Effector memory CD4-positive, alpha-beta T cell (primary cell): ENCODE results near the gene KRTAP10-2.
"Not testable (repeated sequence)": the region's sequence is repeated elsewhere in the genome, so short reads cannot be mapped to it uniquely, and the experiment has no call there.

Experiments
- DNase-seq, 3 donors: peaks; one replicate each; pipeline ENCODE4 v3.0.0-alpha.2; 2020
- H3K27ac ChIP-seq: 2 replicates; pipeline ENCODE4 v1.7.0; 2013; ENCODE audit warnings: mild to moderate bottlenecking, low read length, moderate library complexity; ENCODE audit not compliant: insufficient read depth, poor library complexity, severe bottlenecking
- H3K27me3 ChIP-seq: replicated peaks from 2 replicates; pipeline ENCODE4 v1.7.0; 2013; ENCODE audit warnings: mild to moderate bottlenecking, low read length; ENCODE audit not compliant: insufficient read depth, control insufficient read depth, poor library complexity, severe bottlenecking
- H3K36me3 ChIP-seq: 2 replicates; pipeline ENCODE4 v1.7.0; 2013; ENCODE audit warnings: mild to moderate bottlenecking, low read length, moderate library complexity; ENCODE audit not compliant: control insufficient read depth, insufficient read depth
- H3K4me1 ChIP-seq: 2 replicates; pipeline ENCODE4 v1.7.0; 2013; ENCODE audit warnings: low read length, mild to moderate bottlenecking; ENCODE audit not compliant: control insufficient read depth, insufficient read depth, poor library complexity, severe bottlenecking
- H3K4me3 ChIP-seq: 2 replicates; pipeline ENCODE4 v1.7.0; 2013; ENCODE audit warnings: low read length, low read depth, mild to moderate bottlenecking; ENCODE audit not compliant: insufficient read depth, poor library complexity, severe bottlenecking
- H3K9me3 ChIP-seq: 2 replicates; pipeline ENCODE4 v1.7.0; 2013; ENCODE audit warnings: mild to moderate bottlenecking, low read length, moderate library complexity; ENCODE audit not compliant: control insufficient read depth
- total RNA-seq, 3 donors: gene quantifications; one replicate each; lab custom pipeline; 2026; lab: John Stamatoyannopoulos, UW

Gene KRTAP10-2
- total RNA-seq, result 0 reads per million in 3 donors

- no peak for DNase-seq
- no peaks in the 10 kb centered on the region for H3K9me3 ChIP-seq
- no peaks in the 10 kb centered on the region for H3K27me3 ChIP-seq
- H3K4me3 ChIP-seq, result no peak within 1 kb of the TSS
- H3K4me1 ChIP-seq, result peaks cover 9% of the 10 kb centered on the region
- no peaks in the 10 kb centered on the region for H3K36me3 ChIP-seq
- no peak within 1 kb of the TSS for H3K27ac ChIP-seq
Measured at GRCh38 chr21:44551340-44551961, at the start of gene KRTAP10-2. TSS of gene KRTAP10-2 (minus strand) at chr21:44551505. CDS start at chr21:44551458, 47 bp downstream.

- not testable (repeated sequence) for H3K27me3 ChIP-seq, H3K36me3 ChIP-seq, H3K4me1 ChIP-seq, DNase-seq, H3K27ac ChIP-seq, H3K9me3 ChIP-seq, H3K4me3 ChIP-seq
Measured at GRCh38 chr21:44601091-44601490, 49.8 kb upstream of the KRTAP10-2 start.

- not testable (repeated sequence) for H3K36me3 ChIP-seq, H3K27ac ChIP-seq, H3K27me3 ChIP-seq, H3K9me3 ChIP-seq, DNase-seq, H3K4me1 ChIP-seq, H3K4me3 ChIP-seq
Measured at GRCh38 chr21:44600118-44600978, 49.0 kb upstream of the KRTAP10-2 start, which contains the start of gene KRTAP10-7. TSS of gene KRTAP10-7 (plus strand) at chr21:44600597. CDS start at chr21:44600622, 25 bp downstream.

- H3K27me3 ChIP-seq, result no peaks in the 10 kb centered on the region
- no peak overlapping the region for H3K4me3 ChIP-seq
- no peak for DNase-seq
- H3K4me1 ChIP-seq, result no peaks in the 10 kb centered on the region
- no peak overlapping the region for H3K27ac ChIP-seq
- H3K9me3 ChIP-seq, result no peaks in the 10 kb centered on the region
- no peaks in the 10 kb centered on the region for H3K36me3 ChIP-seq
Measured at GRCh38 chr21:44599264-44600029, 48.1 kb upstream of the KRTAP10-2 start.

GRCh38 chr21:44598061-44598460 lies 46.8 kb upstream of the KRTAP10-2 start:
- no peaks in the 10 kb centered on the region for H3K4me1 ChIP-seq
- no peaks in the 10 kb centered on the region for H3K9me3 ChIP-seq
- no peaks in the 10 kb centered on the region for H3K36me3 ChIP-seq
- H3K27ac ChIP-seq, result no peak overlapping the region
- H3K4me3 ChIP-seq, result no peak overlapping the region
- no peaks in the 10 kb centered on the region for H3K27me3 ChIP-seq
- no peak for DNase-seq

GRCh38 chr21:44596068-44596725 lies 44.9 kb upstream of the KRTAP10-2 start:
- H3K9me3 ChIP-seq, result no peaks in the 10 kb centered on the region
- H3K4me1 ChIP-seq, result no peaks in the 10 kb centered on the region
- no peak overlapping the region for H3K27ac ChIP-seq
- no peak overlapping the region for H3K4me3 ChIP-seq
- H3K27me3 ChIP-seq, result no peaks in the 10 kb centered on the region
- no peaks in the 10 kb centered on the region for H3K36me3 ChIP-seq
- DNase-seq, result no peak

- DNase-seq, result no peak
- H3K4me1 ChIP-seq, result no peaks in the 10 kb centered on the region
- H3K36me3 ChIP-seq, result no peaks in the 10 kb centered on the region
- no peak overlapping the region for H3K27ac ChIP-seq
- H3K9me3 ChIP-seq, result no peaks in the 10 kb centered on the region
- H3K27me3 ChIP-seq, result no peaks in the 10 kb centered on the region
- H3K4me3 ChIP-seq, result no peak overlapping the region
Measured at GRCh38 chr21:44595524-44595923, 44.2 kb upstream of the KRTAP10-2 start.

GRCh38 chr21:44594406-44594916 lies 43.2 kb upstream of the KRTAP10-2 start:
- Histone ChIP-seq H3K36me3 (no peaks in the 10 kb centered on the region), H3K4me1 (no peaks in the 10 kb centered on the region), H3K9me3 (no peaks in the 10 kb centered on the region), H3K4me3 (no peak overlapping the region), H3K27ac (no peak overlapping the region), H3K27me3 (no peaks in the 10 kb centered on the region)
- no peak for DNase-seq

- no peaks in the 10 kb centered on the region for H3K9me3 ChIP-seq
- H3K27me3 ChIP-seq, result no peaks in the 10 kb centered on the region
- H3K4me3 ChIP-seq, result no peak overlapping the region
- no peak for DNase-seq
- H3K4me1 ChIP-seq, result no peaks in the 10 kb centered on the region
- no peaks in the 10 kb centered on the region for H3K36me3 ChIP-seq
- H3K27ac ChIP-seq, result no peak overlapping the region
Measured at GRCh38 chr21:44593598-44594405, 42.5 kb upstream of the KRTAP10-2 start.
